NOMO-1 treated with DMSO at 0.1 percent for 48 hours (cell line): ENCODE measurements around the gene KLK4.
"Not testable (repeated sequence)": the region's sequence is repeated elsewhere in the genome, so short reads cannot be mapped to it uniquely, and the experiment has no call there.

ENCODE experiments used
- DNase-seq: peaks from one replicate; lab custom pipeline; 2025; ENCODE audit not compliant: unreplicated experiment; lab: John Stamatoyannopoulos, UW

Gene KLK4

DNA sequence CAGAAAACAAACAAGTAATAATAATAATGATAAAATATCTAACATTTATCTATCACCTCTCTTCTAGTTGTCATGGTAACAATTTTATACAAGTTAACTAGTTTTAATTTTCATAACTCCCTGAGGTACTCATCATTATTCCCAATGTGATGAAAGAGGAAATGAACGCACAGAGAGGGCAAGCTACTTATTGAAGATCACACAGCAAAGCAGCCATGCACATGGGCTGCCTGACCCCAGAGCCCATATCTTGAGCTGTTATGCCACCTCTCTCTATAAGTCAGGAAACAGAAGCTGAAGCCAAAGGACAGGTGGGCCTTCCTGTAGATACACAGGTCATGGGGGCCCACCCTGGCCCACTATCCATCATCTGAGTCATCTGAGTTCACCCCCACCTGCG is 4.9 kb upstream of the KLK4 start:
- no peak for DNase-seq

DNA sequence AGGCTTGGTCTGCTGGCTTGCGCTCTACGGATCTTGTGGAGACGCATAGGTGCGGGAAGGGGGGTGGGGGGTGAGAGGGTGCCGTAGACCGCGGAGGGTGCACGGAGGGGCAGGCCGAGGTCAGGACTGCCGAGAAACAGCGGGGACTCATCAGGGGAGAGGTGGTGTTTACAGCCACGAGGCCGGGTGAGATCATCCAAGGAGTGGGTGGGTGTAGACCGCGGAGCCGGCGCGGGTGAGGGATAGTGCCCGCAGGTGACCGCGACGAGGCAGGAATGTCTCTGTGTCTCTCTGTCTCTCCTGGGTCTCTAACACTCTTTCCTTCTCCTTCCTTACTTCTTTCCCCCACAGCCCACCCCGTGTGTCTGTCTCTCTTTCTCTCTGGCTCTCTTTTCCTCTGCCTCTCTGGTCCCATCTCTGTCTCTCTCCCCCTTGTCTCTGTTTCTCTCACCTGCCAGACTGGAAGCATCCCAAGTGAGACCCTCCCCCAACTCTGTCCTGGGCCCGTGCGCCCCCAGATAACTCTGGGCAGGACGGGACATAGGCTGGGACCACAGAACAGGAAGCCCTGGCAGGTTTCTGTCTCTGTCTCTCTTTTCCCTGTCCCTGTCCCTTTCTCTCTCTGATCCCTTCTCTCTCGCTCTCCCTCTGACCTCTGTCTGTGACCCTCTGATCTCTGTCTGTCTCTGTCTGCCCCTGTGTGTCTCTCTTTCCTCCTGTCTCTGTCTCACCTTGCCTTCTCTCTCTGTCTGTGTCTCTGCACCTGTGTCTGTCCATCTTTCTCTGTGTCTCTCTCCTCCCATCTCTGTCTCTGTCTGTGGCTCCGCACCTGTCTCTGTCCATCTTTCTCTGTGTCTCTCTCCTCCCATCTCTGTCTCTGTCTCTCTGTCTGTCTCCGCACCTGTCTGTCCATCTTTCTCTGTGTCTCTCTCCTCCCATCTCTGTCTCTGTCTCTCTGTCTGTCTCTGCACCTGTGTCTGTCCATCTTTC is 1.8 kb upstream of the KLK4 start:
- DNase-seq, result no peak

DNA sequence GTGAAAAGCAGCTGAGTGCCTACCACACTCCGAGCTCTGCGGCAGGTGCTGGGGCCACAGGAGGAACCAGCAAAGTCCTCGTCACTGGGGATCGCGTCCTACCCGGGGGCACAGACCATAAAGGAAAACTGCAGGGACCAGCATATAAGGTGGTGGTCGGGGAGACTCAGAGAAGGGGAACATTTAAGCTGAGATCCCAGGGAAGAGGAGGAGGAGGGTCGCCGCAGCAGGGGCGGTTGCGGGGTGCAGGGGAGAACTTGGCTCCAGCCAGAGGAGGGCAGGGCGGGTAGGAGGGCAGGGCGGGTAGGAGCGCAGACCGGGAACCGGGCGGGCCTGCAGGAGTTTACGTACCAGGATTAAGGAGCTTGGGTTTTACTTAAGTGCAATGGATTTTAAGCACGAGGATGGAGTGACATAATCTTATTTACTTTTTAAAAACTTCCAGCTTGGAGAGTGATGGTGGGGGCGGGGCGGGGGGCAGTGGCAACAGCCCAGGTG is 956 bp upstream of the KLK4 start:
- no peak for DNase-seq

DNA sequence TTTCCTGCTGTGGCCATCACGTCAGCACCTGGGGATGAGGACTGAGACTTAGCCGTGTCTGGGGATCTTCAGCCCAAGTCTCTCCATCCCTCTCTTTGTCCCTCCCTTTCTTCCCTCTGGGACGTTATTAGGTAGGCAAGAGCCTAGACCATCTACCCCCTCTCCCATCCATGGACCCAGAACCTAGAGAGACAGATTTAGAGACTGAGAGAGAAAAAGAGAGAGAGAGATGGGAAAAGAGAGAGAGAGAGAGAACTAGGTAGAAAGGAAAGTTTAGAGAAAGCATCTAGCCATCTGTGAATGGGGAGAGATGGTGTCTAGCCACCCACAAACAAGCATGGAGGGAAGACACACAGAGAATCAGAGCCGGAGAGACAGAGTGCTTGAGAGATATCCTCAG is 473 bp downstream of the KLK4 start:
- DNase-seq, result no peak

DNA sequence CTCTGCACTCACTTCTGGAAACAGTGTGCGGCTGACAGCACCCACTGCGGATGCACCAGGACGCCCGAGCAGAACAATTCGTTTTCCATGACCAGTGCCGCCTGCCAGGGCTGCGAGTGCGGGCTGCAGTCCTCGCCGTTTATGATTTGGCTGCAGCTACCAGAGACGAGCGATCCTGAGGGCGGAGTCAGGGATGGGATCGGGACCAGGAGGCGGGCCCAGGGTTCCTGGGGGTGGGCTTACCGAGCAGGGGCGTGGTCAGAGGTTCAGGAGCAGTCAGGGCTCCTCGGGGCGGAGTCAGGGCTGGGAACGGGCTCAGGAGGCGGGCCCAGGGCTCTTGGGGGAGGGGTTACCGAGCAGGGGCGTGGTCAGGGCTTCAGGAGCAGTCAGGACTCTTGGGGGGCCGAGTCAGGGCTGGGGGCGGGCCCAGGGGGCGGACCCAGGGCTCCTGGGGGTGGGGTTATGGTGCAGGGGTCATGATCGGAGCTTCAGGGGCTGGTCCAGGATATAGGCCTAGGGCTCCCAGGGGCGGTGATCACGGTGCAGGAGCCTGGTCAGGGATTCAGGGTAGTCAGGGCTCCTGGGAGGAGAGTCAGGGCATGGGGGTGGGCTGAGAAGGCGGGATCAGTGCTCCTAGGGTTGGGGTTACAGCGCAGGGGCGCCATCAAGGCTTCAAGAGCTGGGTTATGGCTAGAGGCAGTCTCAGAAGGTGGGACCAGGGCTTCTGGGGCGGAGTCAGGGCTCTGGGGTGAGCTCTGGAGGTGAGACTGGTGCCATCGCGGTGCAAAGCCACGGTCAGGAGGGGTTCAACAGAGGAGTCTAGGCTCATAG is 1.7 kb downstream of the KLK4 start:
- DNase-seq, result no peak

DNA sequence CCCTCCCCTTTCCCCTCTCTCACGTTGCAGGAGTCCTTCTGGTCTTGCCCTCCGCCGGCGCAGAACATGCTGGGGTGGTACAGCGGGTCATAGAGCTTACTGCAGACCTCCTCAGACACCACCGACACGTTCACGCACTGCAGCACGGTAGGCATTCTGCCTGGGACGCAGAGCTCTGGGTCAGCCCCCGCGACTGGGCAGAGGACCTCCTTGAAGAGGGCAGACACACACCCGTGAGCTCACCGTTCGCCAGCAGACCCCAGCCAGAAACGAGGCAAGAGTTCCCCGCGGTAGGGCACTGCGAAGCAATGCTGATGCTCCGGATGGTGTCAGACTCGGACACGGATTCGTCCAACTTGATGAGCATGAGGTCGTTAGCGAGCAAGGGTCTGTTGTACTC is 2.9 kb downstream of the KLK4 start:
- no peak for DNase-seq

DNA sequence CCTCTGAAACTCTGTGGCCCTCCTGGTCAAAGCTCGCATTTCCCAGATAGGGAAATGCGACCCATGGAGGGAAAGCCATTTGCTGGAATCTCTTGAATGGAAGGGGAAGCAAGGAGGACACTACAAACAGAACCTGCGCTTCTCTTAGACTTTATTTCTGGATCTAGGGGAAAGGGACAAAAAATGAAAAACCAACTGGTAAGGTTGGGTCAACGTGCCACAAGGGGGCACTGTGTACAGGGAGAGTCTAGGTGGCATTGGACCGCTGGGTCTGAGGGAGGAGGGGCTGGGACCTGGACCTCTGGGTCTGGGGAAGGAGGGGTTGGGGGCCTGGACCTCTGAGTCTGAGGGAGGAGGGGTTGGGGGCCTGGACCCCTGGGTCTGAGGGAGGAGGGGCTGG is 5.0 kb downstream of the KLK4 start:
- no peak for DNase-seq

DNA sequence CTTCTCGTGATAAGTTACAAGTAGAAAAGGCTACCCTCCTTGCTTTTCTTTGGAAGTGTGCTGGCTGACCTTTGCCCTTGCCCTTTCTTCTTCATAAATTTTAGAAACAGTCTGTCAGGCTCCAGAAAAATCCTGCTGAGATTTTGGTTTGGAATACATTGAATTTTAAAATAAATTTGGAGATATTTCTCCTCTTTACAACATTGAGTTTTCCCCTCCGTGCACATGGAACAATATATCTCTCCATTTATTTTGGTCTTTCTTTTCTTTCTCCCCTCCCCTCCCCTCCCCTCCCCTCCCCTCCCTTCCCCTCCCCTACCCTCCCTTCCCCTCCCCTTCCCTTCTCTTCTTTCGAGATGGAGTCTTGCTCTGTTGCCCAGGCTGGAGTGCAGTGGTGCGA is 8.6 kb downstream of the KLK4 start:
- no peak for DNase-seq

DNA sequence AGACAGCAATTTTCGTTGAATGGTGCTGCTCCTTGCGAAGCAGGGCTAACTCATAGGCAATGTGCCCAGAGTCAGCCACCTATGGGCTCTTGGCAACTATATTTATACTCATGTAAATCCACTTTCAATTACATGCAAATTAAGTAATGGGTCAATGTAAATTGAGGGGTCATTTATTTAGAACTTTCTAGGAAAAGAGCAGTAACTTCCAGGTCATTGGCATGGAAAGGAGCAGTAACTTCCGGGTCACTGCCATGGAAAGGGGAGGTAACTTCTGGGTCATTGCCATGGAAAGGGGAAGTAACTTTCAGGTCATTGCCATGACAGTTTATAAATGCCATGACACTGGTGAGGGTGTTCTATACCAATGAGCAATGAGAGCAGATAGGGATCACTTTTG is 11.6 kb downstream of the KLK4 start:
- peak; percentile 8 for DNase-seq

DNA sequence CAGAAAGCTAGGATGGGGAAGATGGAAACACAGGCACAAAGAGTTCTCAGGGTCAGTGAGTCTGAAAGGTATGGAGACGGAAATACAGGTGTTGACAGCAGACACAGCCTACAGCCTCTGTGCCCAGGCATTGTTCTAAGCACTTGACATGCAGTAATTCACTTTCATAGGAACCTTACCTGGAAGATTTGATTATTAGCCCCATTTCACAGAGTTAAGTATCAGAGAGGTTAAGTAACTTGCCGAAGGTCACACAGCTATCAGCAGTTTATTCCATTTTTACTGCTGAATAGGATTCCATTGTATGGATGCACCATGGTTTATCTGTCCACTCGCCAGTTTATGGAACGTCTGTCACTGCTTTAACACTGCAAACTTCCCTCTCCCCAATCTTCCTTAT is 13.2 kb downstream of the KLK4 start:
- DNase-seq, result no peak

DNA sequence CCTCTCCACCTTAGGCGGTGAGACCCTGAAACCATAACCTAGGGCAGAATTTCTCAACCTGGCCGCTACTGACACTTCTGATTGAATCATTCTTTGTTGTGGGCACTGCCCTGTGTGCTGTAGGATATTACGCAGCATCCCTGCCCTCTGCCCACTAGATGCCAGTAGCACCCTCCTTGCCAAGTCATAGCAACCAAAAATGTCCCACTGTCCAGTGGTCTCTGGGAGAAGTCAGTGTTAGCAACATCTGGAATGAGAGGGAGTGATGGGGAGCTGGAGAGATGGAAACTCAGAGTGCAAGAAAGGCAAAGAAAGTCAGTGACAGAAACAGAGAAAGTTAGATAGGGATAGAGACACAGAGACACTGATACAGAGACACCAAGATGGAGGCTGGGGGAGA is 13.6 kb downstream of the KLK4 start:
- no peak for DNase-seq

DNA sequence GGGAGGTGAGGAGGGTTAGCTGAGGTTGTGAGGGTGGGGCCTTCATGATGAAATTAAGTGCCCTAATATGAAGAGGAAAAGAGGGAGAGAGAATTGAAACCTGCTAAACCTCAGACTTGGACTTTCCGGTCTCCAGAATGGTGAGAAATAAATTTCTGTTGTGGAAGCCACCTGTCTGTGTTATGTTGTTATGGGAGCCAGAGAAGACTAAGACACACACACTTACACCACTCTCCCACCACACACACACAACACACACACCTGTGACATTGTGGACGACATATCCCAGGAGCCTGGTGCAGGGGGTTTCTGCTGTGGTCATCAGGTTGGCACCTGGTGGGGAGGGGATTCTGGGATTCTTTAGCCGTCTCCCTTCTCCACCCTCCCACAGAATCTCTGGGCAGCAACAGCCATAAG is 14.0 kb downstream of the KLK4 start:
- DNase-seq, result no peak

DNA sequence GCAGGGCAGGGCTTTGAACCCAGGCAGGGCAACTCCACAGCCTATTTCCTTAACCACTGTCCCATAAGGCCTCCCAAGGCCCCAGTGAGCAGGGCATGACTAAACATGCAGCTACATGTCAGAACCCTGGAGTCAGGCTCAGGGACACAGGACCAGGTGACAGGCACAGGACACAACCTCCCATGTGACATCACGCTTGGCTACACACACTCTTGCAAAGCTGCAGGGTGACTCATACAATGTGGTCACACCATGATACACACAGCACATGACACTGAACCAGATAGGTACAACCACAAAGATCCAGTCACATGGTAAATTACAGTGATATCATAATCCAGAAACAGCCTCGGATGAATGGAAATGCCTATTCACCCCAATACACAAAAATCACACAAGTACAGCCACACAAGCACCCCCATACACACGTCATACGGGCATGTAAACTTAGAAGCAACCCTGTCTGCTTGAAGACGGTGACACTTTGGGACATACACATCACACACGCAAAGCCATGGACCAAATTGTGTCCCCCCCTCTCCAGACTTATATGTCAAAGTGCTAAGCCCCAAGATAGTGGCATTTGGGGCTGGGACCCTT is 14.5 kb downstream of the KLK4 start:
- DNase-seq, result no peak

DNA sequence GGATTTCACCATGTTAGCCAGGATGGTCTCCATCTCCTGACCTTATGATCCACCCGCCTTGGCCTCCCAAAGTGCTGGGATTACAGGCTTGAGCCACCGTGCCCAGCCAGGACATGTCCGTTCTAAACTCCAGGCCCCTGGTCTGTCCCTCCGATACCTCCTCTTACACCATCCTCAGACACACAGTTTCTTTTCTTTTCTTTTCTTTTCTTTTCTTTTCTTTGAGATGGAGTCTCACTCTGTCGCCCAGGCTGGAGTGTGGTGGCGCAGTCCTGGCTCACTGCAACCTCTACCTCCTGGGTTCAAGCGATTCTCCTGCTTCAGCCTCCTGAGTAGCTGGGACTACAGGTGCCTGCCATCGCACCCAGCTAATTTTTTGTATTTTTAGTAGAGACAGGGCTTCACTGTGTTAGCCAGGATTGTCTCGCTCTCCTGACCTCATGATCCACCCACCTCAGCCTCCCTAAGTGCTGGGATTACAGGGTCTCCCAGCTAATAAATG is 15.1 kb downstream of the KLK4 start:
- not testable (repeated sequence) for DNase-seq

DNA sequence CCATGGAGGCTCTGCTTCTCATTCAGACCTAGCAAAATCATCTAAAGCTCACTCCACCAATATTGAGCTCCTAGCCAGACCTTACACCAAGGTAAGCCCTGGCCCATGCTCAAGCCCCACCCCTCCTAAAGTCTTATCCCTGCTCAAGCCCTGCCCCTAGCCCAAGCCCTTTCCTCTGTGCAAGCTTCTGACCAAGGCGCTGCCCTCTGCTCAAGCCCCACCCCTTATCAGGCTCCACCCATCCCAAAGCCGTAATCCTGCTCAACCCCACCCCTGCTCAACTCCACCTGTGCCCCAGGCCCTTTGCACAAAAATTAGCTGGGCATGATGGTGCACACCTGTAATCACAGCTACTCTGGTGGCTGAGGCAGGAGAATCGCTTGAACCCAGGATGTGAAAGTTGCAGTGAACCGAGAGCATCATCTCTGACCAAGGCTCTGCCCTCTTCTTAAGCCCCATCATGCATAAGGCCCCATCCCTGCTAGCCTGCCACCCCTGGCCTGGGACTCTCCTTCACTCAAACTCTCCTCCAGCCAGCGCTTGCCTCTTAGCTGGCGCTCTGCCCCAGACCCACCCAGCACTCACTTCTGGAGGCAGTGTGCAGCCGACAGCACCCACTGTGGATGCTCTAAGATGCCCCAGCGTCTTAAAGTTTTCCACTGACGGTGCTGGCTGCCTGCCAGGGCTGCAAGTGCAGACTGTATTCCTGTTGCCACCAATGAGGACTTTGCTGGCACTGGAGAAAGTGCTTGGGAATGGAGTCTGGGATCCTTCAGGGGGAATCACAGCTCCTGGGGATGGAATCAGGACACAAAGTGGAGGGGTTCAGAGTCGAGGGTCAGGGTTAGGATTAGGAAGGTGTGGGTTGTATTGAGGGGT is 16.5 kb downstream of the KLK4 start:
- no peak for DNase-seq

DNA sequence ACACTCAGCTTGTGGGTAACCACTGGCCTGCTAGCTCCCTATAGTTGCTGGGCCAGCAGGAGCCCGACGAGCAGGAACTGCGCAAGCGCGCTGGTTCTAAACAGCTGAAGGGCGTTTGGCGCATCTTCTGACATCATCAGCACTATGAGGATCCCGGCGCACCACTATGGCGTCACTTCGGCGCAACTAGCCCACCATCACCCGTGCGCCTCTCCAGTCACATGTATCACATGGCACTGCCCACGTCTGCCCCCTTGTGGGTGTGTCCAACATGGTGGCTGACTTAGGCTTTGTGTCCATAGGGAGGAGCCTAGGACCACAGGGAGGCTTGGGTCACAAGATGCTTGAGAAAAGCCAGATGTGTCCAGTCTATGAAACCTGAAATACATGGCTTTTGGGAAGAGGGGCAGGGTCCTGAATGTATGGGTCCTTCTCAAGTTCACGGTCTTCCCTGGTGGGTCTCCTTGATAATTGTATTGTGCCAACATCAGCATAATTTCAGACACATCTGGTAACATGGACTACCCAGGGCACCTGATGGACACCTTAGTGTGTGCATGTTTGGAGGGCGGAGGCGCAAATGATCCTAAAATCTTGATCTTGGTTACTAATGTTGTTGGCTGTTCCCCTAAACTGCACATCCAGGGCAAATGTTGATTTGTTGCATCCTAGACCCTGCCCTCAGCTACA is 18.0 kb downstream of the KLK4 start:
- no peak for DNase-seq

DNA sequence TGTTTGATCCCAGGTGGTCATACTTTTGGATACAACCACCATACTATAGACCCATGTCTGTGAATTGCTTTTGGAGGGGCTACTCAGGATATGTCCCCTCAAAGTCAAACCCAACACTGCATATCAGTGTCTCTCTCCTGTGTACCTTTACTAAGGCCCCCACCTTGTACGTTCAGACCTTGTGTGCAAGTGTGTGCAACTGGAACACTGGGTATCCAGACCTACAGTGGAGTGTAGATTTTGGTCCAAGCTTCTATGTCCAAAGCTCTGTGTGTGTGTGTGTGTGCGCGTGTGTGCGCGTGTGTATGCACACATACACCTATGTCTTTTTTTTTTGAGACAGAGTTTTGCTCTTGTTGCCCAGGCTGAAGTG is 20.0 kb downstream of the KLK4 start:
- DNase-seq, result no peak

DNA sequence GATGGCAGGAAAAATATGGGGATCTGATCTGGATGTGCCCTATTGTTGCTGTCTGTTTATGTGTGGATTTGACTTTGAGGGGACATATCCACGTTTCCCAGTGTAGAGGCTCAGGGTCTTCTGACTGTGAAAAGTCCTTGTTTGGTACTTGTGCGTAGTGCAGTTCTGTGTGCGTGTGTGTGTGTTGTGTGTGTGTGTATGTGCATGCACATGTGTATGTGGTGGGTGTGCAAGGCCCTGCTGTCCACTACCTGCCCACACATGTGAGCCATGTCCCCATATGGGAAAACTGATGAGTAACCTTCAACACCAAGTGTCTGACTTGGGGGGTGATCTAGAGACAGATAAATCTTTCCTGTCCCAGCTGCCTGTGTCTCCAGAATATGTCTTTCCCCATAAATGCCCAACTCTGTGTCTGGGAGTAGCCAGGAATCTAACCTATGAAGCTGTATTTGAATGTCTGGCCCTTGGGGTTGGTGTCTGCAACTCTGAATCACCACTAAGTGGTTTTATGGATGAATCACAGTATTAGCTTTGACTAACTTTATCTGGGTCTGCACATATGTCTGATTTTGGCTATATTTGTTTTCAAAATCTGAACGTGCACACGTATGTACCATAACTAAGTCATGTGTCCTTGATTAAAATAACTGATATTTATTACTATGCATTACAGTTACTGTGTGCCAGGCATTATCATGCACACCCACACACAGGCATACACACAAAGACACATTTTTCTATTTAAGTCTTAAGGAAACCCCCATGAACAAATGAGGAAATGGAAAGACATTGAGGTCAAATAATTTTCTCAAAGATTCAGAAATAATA is 20.6 kb downstream of the KLK4 start:
- DNase-seq, result no peak

DNA sequence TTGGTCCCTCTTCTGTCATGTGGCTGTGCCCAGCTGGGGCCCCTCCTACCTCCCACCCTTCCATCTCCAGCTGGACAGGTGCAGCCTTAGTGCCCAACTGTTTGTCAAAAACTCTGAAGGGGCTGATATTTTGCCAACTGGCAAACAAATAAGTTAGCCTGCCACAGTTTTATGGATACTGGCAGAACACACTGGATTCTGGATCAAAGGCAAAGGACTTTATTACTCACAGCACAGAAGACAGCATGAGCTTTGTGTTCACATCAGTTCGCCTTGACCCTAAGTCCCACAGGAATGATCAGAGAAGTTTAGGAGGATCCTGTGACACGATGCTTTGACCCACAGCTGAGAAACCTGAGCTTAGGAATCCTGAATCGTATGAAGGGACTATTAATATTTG is 21.6 kb downstream of the KLK4 start:
- DNase-seq, result no peak
